HepG2 (cell line): Measurements from ENCODE around the gene PDGFA. TPM values are rescaled to one million over a fixed set of nuclear protein-coding genes. Genes with fewer than 3 reads are reported as not detected.

Source experiments
- ATAC-seq: fragments of 200-7000 bp; cut with Tn5 transposase; 3 replicates; pipeline ENCODE4 v1.9.1; 2020; ENCODE audit warnings: mild to moderate bottlenecking, moderate library complexity
- BruUV-seq: library from RNA; stranded (reverse); fragments of 400-500 nt; replicated peaks from 2 replicates; lab custom pipeline; 2021; lab: Mats Ljungman, UMichigan
- CTCF ChIA-PET: fragments of 300-600 bp; formaldehyde crosslinking; extraction: SDS; loops from one replicate; lab custom pipeline; 2021; ENCODE audit warnings: low total read pairs, inconsistent platforms, low intra/inter-chr PET ratio; lab: Yijun Ruan, JAX
- POLR2A ChIA-PET: fragments of 350-600 bp; sonication (Branson Sonifier 250); formaldehyde crosslinking; loops from one replicate; lab custom pipeline; 2020; ENCODE audit warnings: antibody characterized with exemption, inconsistent platforms; lab: Yijun Ruan, JAX
- DNase-seq: peaks from one replicate; pipeline ENCODE4 v3.0.0-alpha.2; 2015; ENCODE audit warnings: low spot score
- FAIRE-seq: peaks from 3 replicates; lab custom pipeline; 2011; peaks lifted over from hg19 to GRCh38; lab: Jason Lieb, UNC
- H2AFZ ChIP-seq: one replicate; pipeline ENCODE4 v1.6.1; 2011; ENCODE audit warnings: low read length, inconsistent platforms
- H3K27ac ChIP-seq: fragments of 300-600 bp; 3 replicates; pipeline ENCODE4 v1.8.0; 2011; ENCODE audit warnings: mixed run types, mild to moderate bottlenecking, mixed read lengths, low read length, inconsistent platforms; ENCODE audit not compliant: insufficient read depth; ENCODE audit errors: extremely low read length
- H3K27me3 ChIP-seq, 2 experiments: fragments of 200-600 bp in 1 of 2; 2 replicates in 1 of 2; 3 replicates in 1 of 2; pipeline versions ENCODE4 v1.6.0 to v1.8.0; 2011; ENCODE audit warnings: low read length in 2 of 2, mild to moderate bottlenecking in 2 of 2, moderate library complexity in 2 of 2, inconsistent platforms in 1 of 2; ENCODE audit not compliant: insufficient read depth in 2 of 2, control insufficient read depth in 1 of 2
- H3K36me3 ChIP-seq, 2 experiments: fragments of 200-600 bp in 1 of 2; replicated peaks in 1 of 2; 2 replicates in 1 of 2; 3 replicates in 1 of 2; pipeline versions ENCODE4 v1.5.1 to v1.8.0; 2011; ENCODE audit warnings: low read length in 2 of 2, inconsistent platforms in 1 of 2; ENCODE audit not compliant: insufficient read depth in 2 of 2, control insufficient read depth in 1 of 2
- H3K4me1 ChIP-seq: 2 replicates; pipeline ENCODE4 v1.5.1; 2012; ENCODE audit warnings: low read length, inconsistent platforms; ENCODE audit not compliant: insufficient read depth
- H3K4me2 ChIP-seq: 2 replicates; pipeline ENCODE4 v1.6.0; 2011; ENCODE audit warnings: low read depth, low read length, inconsistent platforms
- H3K4me3 ChIP-seq, 3 experiments: fragments of 200-600 bp in 1 of 3; sonication (generic), shearing (Covaris generic) in 1 of 3; replicated peaks in 1 of 3; 2 replicates each; pipeline ENCODE4 v1.5.1; 2011 to 2016; ENCODE audit warnings: low read length in 3 of 3, inconsistent platforms in 2 of 3, low read depth in 2 of 3, mild to moderate bottlenecking in 2 of 3, control low read depth in 1 of 3, mixed read lengths in 1 of 3; ENCODE audit not compliant: insufficient read depth in 1 of 3
- H3K79me2 ChIP-seq: one replicate; pipeline ENCODE4 v1.6.1; 2011; ENCODE audit warnings: low read length, inconsistent platforms; ENCODE audit not compliant: insufficient read depth
- H3K9ac ChIP-seq: 2 replicates; pipeline ENCODE4 v1.6.0; 2011; ENCODE audit warnings: mild to moderate bottlenecking, low read depth, low read length, inconsistent platforms; ENCODE audit not compliant: insufficient read depth
- H3K9me3 ChIP-seq: 2 replicates; pipeline ENCODE4 v1.5.1; 2012; ENCODE audit warnings: mild to moderate bottlenecking, low read length
- H4K20me1 ChIP-seq: 2 replicates; pipeline ENCODE4 v1.6.0; 2011; ENCODE audit warnings: inconsistent platforms, mild to moderate bottlenecking, low read length, moderate library complexity; ENCODE audit not compliant: insufficient read depth
- ELF1 ChIP-seq: sonication (generic); formaldehyde crosslinking; IDR thresholded peaks from 2 replicates; pipeline ENCODE4 v1.4.0; 2020; ENCODE audit warnings: missing genetic modification reagents
- PCBP1 ChIP-seq: fragments of 200-400 bp; formaldehyde crosslinking; IDR thresholded peaks from 2 replicates; pipeline ENCODE4 v1.6.1; 2017; ENCODE audit warnings: mild to moderate bottlenecking, low read depth, low read length, borderline replicate concordance
- PCBP2 ChIP-seq: fragments of 200-400 bp; formaldehyde crosslinking; optimal IDR thresholded peaks from 2 replicates; pipeline ENCODE3; 2018; ENCODE audit warnings: low read length, low read depth; ENCODE audit not compliant: poor library complexity, severe bottlenecking
- POLR2A ChIP-seq, 2 experiments: IDR thresholded peaks; 2 replicates each; pipeline ENCODE4 v1.6.1; 2011; ENCODE audit warnings: low read depth in 2 of 2, low read length in 2 of 2, mild to moderate bottlenecking in 1 of 2, moderate library complexity in 1 of 2; ENCODE audit not compliant: insufficient read depth in 1 of 2
- ZNF263 ChIP-seq: sonication (generic); formaldehyde crosslinking; IDR thresholded peaks from 2 replicates; pipeline ENCODE4 v1.4.0; 2020; ENCODE audit warnings: missing genetic modification reagents
- WGBS: methylation state at CpG from one replicate; pipeline ENCODE4 v1.1.6; 2017; ENCODE audit warnings: low lambda C conversion rate; 5-methylcytosine and 5-hydroxymethylcytosine counted together
- in situ Hi-C: cut with HindIII; loops from 2 replicates; pipeline ENCODE4 v1.10.0; 2017; ENCODE audit warnings: low pct_unique_long_range_greater_than_20kb; ENCODE audit not compliant: extremely low pct_ligation_motif_present
- intact Hi-C: fragments of 100-400 bp; cut with micrococcal nuclease; formaldehyde crosslinking; loops from one replicate; pipeline ENCODE4 v1.10.0; 2022; ENCODE audit not compliant: unreplicated experiment
- polyA plus RNA-seq, 8 experiments: library from polyadenylated mRNA; depleted of rRNA in 3 of 8; stranded (reverse) in 7 of 8; unstranded in 1 of 8; fragments of >200 nt; fragmentation: Illumina TruSeq in 4 of 8; extraction: Trizol in 4 of 8; gene quantifications; 2 replicates each; pipeline versions ENCODE4 v1.2.1 to v1.2.3, GENCODE V29; 2011 to 2016; ENCODE audit warnings: low read depth in 4 of 8, missing spikeins in 1 of 8, mixed read lengths in 1 of 8; ENCODE audit not compliant: insufficient read depth in 1 of 8
- total RNA-seq, 5 experiments: library from RNA; depleted of rRNA; stranded (reverse); fragments of >200 nt; fragmentation: Illumina TruSeq; extraction: Trizol; gene quantifications; 2 replicates each; pipeline ENCODE4 v1.2.3, GENCODE V29; 2016; ENCODE audit warnings: low read depth in 1 of 5
- TF ChIP-seq, protein P1 (sequence below): sonication (generic); formaldehyde crosslinking; IDR thresholded peaks from 2 replicates; pipeline ENCODE4 v1.4.0; 2020; ENCODE audit warnings: missing genetic modification reagents

PDGFA gene
- total and polyA plus RNA-seq, 2 of the 13 experiments (the other 11 are each of a cell fraction or from before 2014, with no cell fraction given), result 1.5 to 3.4 TPM

DNA sequence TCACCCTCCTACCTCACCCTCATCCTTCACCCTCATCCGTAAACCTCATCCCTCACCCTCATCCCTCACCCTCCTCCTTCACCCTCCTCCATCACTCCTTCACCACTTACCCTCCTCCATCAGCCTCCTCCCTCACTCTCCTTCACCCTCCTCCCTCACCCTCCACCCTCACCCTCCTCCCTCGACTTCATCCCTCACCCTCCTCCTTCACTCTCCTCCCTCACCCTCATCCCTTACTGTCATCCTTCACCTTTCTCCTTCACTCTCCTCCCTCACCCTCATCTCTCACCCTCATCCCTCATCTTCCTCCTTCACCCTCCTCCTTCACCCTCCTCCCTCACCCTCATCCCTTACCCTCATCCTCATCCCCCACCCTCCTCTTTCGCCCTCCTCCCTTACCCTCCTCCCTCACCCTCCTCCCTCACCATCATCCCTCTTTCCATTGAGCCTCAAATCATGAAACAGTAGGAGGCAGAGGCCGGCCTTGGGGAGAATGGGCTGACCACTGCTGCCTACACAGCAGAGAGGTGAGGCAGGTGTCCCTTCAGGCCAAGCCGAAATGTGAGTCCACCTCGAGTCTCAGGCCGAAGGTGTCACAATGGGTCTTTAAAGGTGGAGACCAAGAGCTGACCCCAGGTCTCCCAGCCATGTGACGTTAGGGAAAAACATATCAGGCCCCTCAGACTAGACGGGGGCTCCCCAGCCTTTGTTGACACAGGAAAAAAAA, 53.0 kb downstream of the PDGFA start:
- FAIRE-seq, result no peak
- intact Hi-C loops, result no loop called here
- ChIA-PET POLR2A (no interaction called here), CTCF (no interaction called here)
- Histone ChIP-seq H3K4me2 (no peak overlapping the region), H3K4me3 (no peak overlapping the region), H3K27ac (no peak overlapping the region), H3K36me3 (no peaks in the 10 kb centered on the region), H3K9ac (no peak overlapping the region), H3K27me3 (no peaks in the 10 kb centered on the region), H4K20me1 (no peaks in the 10 kb centered on the region), H3K79me2 (no peaks in the 10 kb centered on the region), H3K9me3 (no peaks in the 10 kb centered on the region), H2AFZ (no peak overlapping the region), H3K4me1 (peaks cover 46% of the 10 kb centered on the region)
- in situ Hi-C loops, result no loop called here
- no peak for ATAC-seq
- DNase-seq, result no peak
- 31% methylated on average over 9 of the region's 9 CpGs for WGBS
- no TSS peak for BruUV-seq
- TF ChIP-seq PCBP1, result 0 out of 2 replicates have a peak, but pooled peaks have one; percentile 5
- TF ChIP-seq ZNF263 (CRISPR knock-in tag), result peak; percentile 94
- TF ChIP-seq PCBP2, result peak; percentile 93
- TF ChIP-seq POLR2A (IDR thresholded peaks at IDR 0.05; ENCODE audit: insufficient read depth in 1 of 2, low read depth in 2 of 2, low read length in 2 of 2), result no peak

DNA sequence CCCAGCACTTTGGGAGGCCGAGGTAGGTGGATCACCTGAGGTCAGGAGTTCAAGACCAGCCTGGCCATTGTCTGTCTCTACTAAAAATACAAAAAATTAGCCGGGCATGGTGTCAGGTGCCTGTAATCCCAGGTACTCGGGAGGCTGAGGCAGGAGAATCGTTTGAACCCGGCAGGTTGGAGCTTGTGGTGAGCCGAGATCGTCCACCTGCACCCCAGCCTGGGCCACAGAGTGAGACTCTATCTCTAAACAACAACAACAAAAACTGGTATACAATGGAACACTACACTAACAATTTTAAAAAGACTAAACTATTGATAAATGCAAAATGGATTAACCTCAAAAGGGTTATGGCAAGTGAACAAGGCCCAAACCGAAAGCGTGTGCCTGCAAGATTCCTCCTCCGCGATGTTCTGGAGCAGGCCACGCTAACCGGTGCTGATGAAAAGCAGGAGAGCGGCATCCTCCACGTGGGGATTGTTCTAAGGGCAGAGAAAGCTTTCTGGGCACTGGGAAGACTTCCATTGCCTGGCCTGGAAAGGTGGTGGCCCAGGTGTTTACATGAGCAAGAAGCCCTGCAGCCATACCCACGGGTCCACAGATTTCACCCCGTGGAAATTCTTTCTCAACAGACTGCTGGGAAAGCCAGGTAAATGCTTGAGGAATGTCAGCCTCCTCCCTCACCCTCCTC, 53.8 kb downstream of the PDGFA start:
- in situ Hi-C loops, result no loop called here
- POLR2A ChIA-PET, result no interaction called here

More for the DNA sequence above, 53.8 kb downstream of the PDGFA start:
- ATAC-seq (no peak), FAIRE-seq (no peak), DNase-seq (no peak)
- Histone ChIP-seq H3K9ac (no peak overlapping the region), H3K4me3 (no peak overlapping the region), H3K4me2 (no peak overlapping the region), H3K27me3 (no peaks in the 10 kb centered on the region), H3K36me3 (no peaks in the 10 kb centered on the region), H2AFZ (no peak overlapping the region), H3K79me2 (no peaks in the 10 kb centered on the region), H3K9me3 (no peaks in the 10 kb centered on the region), H3K4me1 (peaks cover 48% of the 10 kb centered on the region), H3K27ac (no peak overlapping the region), H4K20me1 (no peaks in the 10 kb centered on the region)
- TF ChIP-seq ELF1 (CRISPR knock-in tag) (no peak), PCBP1 (0 out of 2 replicates have a peak, but pooled peaks have one; percentile 39)
- TF ChIP-seq, protein P1, sequence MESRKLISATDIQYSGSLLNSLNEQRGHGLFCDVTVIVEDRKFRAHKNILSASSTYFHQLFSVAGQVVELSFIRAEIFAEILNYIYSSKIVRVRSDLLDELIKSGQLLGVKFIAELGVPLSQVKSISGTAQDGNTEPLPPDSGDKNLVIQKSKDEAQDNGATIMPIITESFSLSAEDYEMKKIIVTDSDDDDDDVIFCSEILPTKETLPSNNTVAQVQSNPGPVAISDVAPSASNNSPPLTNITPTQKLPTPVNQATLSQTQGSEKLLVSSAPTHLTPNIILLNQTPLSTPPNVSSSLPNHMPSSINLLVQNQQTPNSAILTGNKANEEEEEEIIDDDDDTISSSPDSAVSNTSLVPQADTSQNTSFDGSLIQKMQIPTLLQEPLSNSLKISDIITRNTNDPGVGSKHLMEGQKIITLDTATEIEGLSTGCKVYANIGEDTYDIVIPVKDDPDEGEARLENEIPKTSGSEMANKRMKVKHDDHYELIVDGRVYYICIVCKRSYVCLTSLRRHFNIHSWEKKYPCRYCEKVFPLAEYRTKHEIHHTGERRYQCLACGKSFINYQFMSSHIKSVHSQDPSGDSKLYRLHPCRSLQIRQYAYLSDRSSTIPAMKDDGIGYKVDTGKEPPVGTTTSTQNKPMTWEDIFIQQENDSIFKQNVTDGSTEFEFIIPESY, result 0 out of 2 replicates have a peak, but pooled peaks have one; percentile 18
- CTCF ChIA-PET, result no interaction called here
- WGBS, result 70% methylated on average over 16 of the region's 17 CpGs
- no TSS peak for BruUV-seq
- intact Hi-C loops, result no loop called here
